Kidney epithelial cell (primary cell): ENCODE measurements around the gene CAMTA1. TPM values are rescaled to one million over a fixed set of nuclear protein-coding genes. Genes with fewer than 3 reads are reported as not detected.

Experiments
- DNase-seq: peaks from one replicate; pipeline ENCODE4 v3.0.0-alpha.2; 2010; ENCODE audit warnings: low read depth
- H3K27me3 ChIP-seq: 2 replicates; pipeline ENCODE4 v1.6.0; 2011; ENCODE audit warnings: low read length; ENCODE audit not compliant: control insufficient read depth, insufficient read depth
- H3K36me3 ChIP-seq: 2 replicates; pipeline ENCODE4 v1.5.1; 2011; ENCODE audit warnings: low read length; ENCODE audit not compliant: control insufficient read depth, insufficient read depth
- H3K4me3 ChIP-seq: 2 replicates; pipeline ENCODE4 v1.5.1; 2011; ENCODE audit warnings: low read depth, mild to moderate bottlenecking, control low read depth, low read length
- CTCF ChIP-seq: IDR thresholded peaks from 2 replicates; pipeline ENCODE4 v1.5.1; 2011; ENCODE audit warnings: mild to moderate bottlenecking, moderate library complexity, low read length, control low read depth, inconsistent platforms; ENCODE audit not compliant: insufficient read depth, poor library complexity, severe bottlenecking
- total RNA-seq: library from RNA; depleted of rRNA; stranded (reverse); fragments of >200 nt; gene quantifications from 2 replicates; pipeline ENCODE4 v1.2.3, GENCODE V29; 2015

CAMTA1 gene
- total RNA-seq, 1 donor from 2014 or later = 76.5 TPM

- no peak overlapping the region for H3K4me3 ChIP-seq
- TF ChIP-seq CTCF = no peak
- H3K36me3 ChIP-seq = no peaks in the 10 kb centered on the region
- peaks cover 2% of the 10 kb centered on the region for H3K27me3 ChIP-seq
- no peak for DNase-seq
Observed at GRCh38 chr1:7005762-7006161, 220.5 kb downstream of the CAMTA1 start.

- H3K27me3 ChIP-seq = peaks cover 2% of the 10 kb centered on the region
- DNase-seq = no peak
- no peak overlapping the region for H3K4me3 ChIP-seq
- TF ChIP-seq CTCF = no peak
- no peaks in the 10 kb centered on the region for H3K36me3 ChIP-seq
Observed at GRCh38 chr1:7006996-7007871, 222.0 kb downstream of the CAMTA1 start.

GRCh38 chr1:7007902-7008301, 222.6 kb downstream of the CAMTA1 start:
- TF ChIP-seq CTCF = no peak
- no peak for DNase-seq
- H3K27me3 ChIP-seq = peaks cover 2% of the 10 kb centered on the region
- H3K4me3 ChIP-seq = no peak overlapping the region
- no peaks in the 10 kb centered on the region for H3K36me3 ChIP-seq

- Histone ChIP-seq H3K36me3 (no peaks in the 10 kb centered on the region), H3K27me3 (peaks cover 2% of the 10 kb centered on the region), H3K4me3 (no peak overlapping the region)
- no peak for TF ChIP-seq CTCF
- DNase-seq = no peak
Observed at GRCh38 chr1:7008331-7008730, 223.1 kb downstream of the CAMTA1 start.

- no peak for TF ChIP-seq CTCF
- DNase-seq = no peak
Observed at GRCh38 chr1:7008975-7009740, 223.9 kb downstream of the CAMTA1 start.

More at GRCh38 chr1:7008975-7009740, 223.9 kb downstream of the CAMTA1 start:
- H3K36me3 ChIP-seq = no peaks in the 10 kb centered on the region
- H3K27me3 ChIP-seq = peaks cover 2% of the 10 kb centered on the region
- H3K4me3 ChIP-seq = no peak overlapping the region
